Ramos (cell line): ENCODE measurements around the gene DHPS.
"Not testable (repeated sequence)": the region's sequence is repeated elsewhere in the genome, so short reads cannot be mapped to it uniquely, and the experiment has no call there.

Source experiments
- in situ Hi-C: fragments of 300-500 bp; cut with MboI; formaldehyde crosslinking; loops from one replicate; pipeline ENCODE4 v1.14.3; 2022; ENCODE audit warnings: low sequenced_read_pairs; ENCODE audit not compliant: unreplicated experiment

Gene DHPS

DNA sequence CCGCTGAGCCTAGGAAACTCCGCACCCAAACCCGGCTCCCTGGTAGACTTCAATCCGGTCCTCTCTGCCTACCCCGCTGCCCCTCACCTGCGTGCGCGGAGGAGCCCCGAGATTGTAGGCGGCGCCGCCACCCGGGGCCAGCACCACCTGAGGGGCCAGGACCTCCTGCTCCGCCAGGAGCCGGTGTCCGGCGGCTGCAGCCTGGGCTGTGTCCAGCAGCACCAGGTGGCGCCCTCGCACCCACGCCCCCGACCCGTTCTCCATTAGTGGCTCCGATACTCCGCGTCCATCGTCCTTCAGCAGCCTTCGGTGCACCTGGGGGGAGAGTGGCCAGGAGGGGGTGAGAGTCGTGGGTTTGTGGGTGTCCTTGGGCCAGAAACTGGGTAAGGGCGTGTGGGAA lies 33.6 kb downstream of the DHPS start:
- in situ Hi-C loops: no loop called here

DNA sequence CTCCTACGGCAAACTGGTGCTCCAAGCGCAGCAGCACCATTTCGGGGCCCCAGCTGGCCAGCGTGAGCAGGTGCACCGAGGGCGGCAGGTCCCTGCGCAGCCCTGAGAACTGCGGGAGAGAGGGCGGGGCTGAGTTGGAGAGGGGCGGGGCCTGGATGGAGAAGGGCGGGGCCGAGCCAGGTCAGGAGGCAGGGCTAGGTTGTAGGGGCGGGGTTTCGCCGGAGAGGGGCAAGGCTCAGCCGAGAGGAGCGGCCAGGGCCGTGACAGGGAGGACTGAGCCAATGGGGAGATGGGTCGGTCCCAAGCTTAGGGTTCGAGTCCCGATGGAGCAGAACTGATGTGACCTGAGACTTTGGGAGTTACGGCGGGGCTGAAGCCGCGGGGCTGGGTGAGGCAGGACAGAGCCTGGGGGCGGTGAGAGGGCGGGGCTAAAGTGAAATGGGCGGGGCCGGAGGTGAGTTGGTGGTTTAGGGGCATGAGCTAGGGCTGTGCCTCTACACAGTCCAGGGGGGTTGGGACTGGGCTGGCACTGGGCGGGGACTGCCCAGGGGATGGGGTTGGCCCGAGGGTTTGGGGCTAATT lies 34.1 kb downstream of the DHPS start:
- in situ Hi-C loops: no loop called here

DNA sequence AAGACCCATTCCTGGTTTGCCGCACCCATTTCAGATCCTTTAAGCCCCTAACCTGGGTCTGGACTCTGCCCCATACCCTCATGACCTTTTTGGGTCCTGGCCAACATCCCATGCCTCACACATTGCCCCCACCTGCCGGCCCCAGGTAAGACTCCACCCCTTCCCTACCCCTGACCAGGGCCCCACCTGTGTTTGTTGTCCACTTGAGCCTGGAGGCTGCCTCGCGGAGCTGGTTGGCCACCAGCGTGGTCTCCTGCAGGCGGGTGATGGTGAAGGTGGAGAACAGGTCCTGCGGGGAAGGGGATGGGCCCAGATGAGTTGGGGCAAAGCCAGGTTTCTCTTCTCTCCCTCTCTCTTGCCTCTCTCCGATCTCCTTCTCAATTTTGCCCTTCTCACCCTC lies 34.6 kb downstream of the DHPS start:
- in situ Hi-C loops: no loop called here

DNA sequence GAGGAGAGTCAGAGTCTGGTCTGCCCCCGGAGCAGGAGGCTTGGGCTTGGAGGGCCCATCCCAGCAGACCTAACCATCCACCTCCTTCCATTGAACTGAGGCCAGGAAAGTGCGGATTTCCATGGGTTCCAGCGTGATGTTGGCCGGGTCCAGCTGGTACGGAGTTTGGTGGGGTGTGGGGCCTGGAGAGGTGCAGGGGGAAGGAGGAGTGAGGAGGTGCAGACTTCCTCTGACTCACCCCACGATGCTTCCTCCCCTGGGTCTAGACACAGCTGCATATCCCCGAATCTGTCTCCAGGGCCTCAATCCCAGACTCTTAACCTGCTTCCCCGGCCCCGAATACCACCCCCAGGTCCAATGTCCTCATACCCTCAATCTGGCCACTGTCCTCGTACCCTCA lies 35.1 kb downstream of the DHPS start:
- in situ Hi-C loops: no loop called here

DNA sequence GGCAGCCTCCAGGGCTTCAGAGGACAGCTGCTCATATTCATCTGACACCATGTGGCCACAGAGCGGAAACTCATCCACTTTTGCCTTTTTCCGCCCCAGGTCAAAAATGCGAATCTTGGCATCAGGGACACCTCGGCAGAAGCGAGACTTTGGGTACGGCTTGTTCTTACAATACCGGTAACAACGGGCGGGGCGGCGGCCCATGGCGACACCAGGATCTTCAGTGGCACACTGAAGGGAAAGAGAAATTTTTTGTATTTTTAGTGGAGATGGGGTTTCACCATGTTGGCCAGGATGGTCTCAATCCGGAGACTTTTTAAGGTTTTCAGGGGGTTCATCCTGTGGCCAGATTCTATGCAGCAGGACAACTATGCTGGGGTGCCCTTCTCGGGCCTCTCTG lies 38.0 kb downstream of the DHPS start:
- in situ Hi-C loops: not testable (repeated sequence)

DNA sequence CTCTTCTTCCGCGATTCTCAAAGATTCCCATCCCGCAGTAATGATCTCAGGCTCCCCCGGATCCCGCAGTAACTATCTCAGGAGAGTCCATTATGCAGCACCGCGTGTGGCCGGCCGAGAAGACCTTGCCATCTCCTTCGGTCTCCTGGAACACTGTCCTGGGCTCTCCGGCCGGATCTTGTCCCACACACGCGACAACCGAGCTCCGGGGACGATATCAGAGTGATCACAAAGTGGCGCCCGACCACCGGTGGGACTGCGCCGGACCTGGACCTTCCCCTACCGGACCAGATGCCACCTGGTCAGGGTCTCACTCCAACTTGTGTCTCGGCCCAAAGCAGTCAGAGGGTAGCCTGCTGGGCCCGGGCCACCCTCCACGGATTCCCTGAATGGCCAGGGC lies 39.2 kb downstream of the DHPS start:
- in situ Hi-C loops: no loop called here

DNA sequence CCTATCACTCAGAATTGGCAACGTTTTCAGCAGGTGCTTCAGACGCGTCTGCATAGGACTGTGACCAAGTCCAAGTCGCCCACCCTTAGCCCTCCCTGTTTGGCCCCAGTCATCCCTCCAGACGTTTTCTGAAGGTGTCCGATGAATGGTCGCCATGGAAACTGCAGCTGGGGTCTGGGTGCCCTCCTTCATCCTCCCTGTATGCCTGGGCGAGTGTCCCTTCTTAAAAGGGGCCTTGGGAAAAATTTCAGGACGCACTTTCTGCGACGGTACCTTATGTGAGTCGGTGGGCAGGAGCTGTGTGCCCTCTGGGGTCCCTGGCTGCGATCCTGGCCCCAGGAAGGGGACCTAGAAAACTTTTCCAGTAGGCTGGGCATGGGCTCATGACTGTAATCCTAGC lies 40.2 kb downstream of the DHPS start:
- in situ Hi-C loops: no loop called here

DNA sequence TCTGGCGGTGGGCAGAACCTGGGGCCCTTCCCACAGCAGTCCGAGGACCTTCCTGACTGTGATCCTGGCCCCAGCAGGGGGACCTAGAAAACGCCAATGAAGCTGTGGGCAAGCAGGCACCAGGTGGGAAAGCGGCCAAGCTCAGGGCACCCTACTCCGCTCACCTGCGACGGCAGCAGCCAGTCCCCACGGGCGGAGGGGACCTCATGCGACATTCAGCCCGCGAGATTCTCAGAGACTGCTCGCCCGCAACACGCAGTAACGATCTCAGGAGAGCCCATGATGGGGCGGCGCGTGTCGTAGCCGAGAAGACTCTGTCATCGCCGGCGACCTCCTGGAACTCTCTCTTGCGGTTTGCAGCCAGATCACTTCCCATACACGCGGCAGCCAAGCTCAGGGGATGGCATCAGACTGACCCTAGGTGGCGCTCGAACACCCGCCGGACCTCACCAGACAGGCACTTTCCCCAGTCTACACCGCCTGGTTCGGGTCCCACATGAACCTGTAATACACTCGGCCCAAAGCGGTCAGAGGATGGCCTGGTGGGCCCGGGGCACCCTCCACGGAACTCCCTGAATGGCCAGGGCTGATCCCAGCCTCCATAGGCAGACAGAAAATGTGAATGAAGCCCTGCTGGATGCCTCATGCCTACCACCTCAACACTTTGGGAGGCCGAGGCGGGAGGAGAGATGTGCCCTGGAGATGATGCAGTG lies 41.6 kb downstream of the DHPS start:
- in situ Hi-C loops: no loop called here

DNA sequence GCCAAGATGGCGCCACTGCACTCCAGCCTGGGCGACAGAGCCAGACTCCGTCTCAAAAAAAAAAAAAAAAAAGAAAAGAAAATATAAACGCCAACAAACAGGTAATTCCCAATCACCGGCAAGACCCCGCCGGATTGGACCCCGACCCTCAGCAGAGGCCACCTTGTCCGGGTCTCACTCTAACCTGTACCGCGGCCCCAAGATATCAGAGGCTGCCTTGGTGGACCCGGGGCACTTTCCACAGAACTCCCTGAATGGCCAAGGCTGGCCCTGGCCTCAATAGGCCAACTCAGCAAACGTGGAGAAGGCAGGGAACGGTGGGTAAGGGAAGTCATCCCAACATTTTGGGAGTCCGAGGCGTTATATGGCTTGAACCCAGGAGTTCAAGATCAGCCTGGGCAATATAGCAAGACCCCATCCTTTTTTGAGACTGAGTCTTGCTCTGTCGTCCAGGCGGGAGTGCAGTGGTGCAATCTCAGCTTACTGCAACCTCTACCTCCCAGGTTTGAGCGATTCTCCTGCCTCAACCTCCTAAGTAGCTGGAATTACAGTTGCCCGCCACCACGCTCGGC lies 43.0 kb downstream of the DHPS start:
- in situ Hi-C loops: no loop called here

DNA sequence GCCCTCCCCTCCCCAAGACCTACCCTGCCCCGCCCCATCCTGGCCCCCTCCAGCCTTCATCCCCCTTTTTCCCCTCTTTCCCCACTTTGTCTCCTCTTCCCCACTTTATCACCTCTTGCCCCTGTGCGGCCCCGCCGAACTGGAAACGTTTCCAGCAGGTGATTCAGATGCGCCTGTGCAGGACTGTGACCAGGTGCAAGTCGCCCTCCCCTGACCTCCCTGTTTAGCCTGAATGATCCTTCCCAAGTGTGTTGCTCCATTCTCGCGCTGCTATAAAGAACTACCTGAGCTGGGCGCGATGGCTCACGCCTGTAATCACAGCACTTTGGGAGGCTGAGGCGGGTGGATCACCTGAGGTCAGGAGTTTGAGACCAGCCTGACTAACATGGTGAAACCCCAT lies 45.0 kb downstream of the DHPS start:
- in situ Hi-C loops: no loop called here

DNA sequence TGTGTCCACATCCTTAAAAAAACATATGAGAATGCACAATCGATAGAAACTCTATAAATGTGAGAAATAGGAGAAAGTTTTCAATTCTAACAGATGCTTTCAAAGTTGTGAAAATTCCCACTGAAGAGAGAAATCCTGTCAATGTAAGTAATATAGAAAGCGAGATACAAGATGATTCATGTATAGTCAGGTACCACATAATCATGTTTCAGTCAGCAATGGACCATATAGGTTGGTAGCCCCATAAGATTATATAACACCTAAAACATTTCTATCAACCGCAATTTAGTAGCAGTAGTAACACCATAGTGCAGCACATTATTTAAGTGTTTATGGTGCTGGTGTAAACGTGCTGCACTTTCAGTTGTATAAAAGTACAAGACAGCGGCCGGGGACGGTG lies 52.5 kb downstream of the DHPS start:
- in situ Hi-C loops: no loop called here

DNA sequence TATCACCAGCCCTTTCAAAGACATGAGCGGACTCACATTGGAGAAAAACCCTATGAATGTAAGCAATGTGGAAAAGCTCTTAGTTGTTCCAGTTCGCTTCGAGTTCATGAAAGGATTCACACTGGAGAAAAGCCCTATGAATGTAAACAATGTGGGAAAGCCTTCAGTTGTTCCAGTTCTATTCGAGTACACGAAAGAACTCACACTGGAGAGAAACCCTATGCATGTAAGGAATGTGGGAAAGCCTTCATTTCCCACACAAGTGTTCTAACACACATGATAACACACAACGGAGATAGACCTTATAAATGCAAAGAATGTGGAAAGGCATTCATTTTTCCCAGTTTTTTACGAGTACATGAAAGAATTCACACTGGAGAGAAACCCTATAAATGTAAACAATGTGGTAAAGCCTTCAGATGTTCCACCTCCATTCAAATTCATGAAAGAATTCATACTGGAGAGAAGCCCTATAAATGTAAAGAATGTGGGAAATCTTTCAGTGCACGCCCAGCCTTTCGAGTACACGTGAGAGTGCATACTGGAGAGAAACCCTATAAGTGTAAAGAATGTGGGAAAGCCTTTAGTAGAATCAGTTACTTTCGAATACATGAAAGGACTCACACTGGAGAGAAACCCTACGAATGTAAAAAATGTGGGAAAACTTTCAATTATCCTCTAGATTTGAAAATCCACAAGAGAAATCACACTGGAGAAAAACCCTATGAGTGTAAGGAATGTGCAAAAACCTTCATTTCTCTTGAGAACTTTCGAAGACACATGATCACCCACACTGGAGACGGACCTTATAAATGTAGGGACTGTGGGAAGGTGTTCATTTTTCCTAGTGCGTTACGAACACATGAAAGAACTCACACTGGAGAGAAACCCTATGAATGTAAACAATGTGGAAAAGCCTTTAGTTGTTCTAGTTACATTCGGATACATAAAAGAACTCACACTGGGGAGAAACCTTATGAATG lies 53.3 kb downstream of the DHPS start:
- in situ Hi-C loops: no loop called here

DNA sequence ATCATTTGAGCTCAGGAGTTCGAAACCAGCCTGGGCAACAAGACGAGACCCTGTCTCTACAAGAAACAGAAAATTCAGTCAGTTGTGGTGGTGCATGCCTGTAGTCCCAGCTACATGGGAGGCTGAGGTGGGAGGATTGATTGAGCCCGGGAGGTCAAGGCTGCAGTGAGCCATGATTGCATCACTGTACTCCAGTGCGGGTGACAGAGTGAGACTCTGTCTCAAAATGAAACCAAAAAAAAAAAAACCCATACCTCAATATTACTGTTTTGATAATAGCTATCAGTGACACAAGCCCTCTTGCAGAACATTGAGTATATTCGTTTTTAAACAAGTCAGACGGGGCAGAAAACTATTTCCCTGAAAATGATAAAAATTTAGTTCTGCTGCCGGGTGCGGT lies 54.7 kb downstream of the DHPS start:
- in situ Hi-C loops: no loop called here
